Glutamatergic neuron (in vitro differentiated cells): ENCODE data around the gene TRDMT1. TPM values are rescaled to one million over a fixed set of nuclear protein-coding genes. Genes with fewer than 3 reads are reported as not detected.

ENCODE experiments used
- DNase-seq: peaks from one replicate; pipeline ENCODE4 v3.0.0; 2022
- H3K27ac Mint-ChIP-seq: one replicate; pipeline ENCODE4 v1.8.0; 2020; ENCODE audit warnings: mild to moderate bottlenecking, mixed read lengths, inconsistent platforms; ENCODE audit not compliant: unreplicated experiment
- H3K27me3 Mint-ChIP-seq: one replicate; pipeline ENCODE4 v1.8.0; 2020; ENCODE audit warnings: mild to moderate bottlenecking, moderate library complexity, mixed read lengths, inconsistent platforms; ENCODE audit not compliant: unreplicated experiment
- H3K36me3 Mint-ChIP-seq: one replicate; pipeline ENCODE4 v1.8.0; 2020; ENCODE audit warnings: mild to moderate bottlenecking, mixed read lengths, inconsistent platforms; ENCODE audit not compliant: unreplicated experiment
- H3K4me1 Mint-ChIP-seq: one replicate; pipeline ENCODE4 v1.8.0; 2020; ENCODE audit warnings: mild to moderate bottlenecking, low read depth, mixed read lengths, inconsistent platforms; ENCODE audit not compliant: unreplicated experiment
- H3K4me3 Mint-ChIP-seq: one replicate; pipeline ENCODE4 v1.8.0; 2020; ENCODE audit warnings: mild to moderate bottlenecking, mixed read lengths, inconsistent platforms; ENCODE audit not compliant: unreplicated experiment
- H3K9me3 Mint-ChIP-seq: one replicate; pipeline ENCODE4 v1.8.0; 2020; ENCODE audit warnings: mild to moderate bottlenecking, moderate library complexity, mixed read lengths, inconsistent platforms; ENCODE audit not compliant: unreplicated experiment
- total RNA-seq: library from RNA; stranded (reverse); fragmentation: NEBNext Ultra II Directional; extraction: Animal tissue kit (Norgen Biotek cat#: 25700); gene quantifications from one replicate; pipeline ENCODE4 v1.2.1, GENCODE V29; 2021; ENCODE audit not compliant: unreplicated experiment
- TF ChIP-seq, protein P1 (sequence below): fragments of 200-600 bp; sonication (generic); IDR thresholded peaks from one replicate; pipeline ENCODE4 v1.5.0; 2021; ENCODE audit not compliant: partially characterized antibody, unreplicated experiment

TRDMT1 gene
- total RNA-seq, 1 donor from 2014 or later: 8.9 TPM

DNA sequence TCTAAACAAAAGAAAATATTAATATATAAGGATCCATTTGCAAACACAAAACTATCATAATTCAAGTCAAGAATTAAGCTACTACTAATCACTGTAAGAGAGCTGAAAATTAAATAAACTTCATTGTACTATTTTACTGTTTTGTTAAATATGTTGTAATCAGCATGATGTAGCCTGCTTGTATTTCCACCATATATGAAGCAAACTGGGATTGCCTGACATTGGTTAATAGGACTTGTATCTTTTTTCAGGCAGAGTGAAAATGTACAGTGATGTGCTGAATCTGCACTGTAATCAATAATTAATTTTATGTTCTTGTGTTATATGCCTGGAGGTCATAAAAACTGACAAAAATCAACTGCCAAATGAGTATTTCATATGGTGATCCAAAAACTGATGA is 25.4 kb downstream of the TRDMT1 start:
- no peaks in the 10 kb centered on the region for H3K27me3 Mint-ChIP-seq
- TF ChIP-seq, protein P1, sequence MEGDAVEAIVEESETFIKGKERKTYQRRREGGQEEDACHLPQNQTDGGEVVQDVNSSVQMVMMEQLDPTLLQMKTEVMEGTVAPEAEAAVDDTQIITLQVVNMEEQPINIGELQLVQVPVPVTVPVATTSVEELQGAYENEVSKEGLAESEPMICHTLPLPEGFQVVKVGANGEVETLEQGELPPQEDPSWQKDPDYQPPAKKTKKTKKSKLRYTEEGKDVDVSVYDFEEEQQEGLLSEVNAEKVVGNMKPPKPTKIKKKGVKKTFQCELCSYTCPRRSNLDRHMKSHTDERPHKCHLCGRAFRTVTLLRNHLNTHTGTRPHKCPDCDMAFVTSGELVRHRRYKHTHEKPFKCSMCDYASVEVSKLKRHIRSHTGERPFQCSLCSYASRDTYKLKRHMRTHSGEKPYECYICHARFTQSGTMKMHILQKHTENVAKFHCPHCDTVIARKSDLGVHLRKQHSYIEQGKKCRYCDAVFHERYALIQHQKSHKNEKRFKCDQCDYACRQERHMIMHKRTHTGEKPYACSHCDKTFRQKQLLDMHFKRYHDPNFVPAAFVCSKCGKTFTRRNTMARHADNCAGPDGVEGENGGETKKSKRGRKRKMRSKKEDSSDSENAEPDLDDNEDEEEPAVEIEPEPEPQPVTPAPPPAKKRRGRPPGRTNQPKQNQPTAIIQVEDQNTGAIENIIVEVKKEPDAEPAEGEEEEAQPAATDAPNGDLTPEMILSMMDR: no peak
- H3K9me3 Mint-ChIP-seq: no peaks in the 10 kb centered on the region
- no peaks in the 10 kb centered on the region for H3K36me3 Mint-ChIP-seq
- DNase-seq: no peak
- no peak overlapping the region for H3K4me3 Mint-ChIP-seq
- H3K27ac Mint-ChIP-seq: no peak overlapping the region
- no peaks in the 10 kb centered on the region for H3K4me1 Mint-ChIP-seq

DNA sequence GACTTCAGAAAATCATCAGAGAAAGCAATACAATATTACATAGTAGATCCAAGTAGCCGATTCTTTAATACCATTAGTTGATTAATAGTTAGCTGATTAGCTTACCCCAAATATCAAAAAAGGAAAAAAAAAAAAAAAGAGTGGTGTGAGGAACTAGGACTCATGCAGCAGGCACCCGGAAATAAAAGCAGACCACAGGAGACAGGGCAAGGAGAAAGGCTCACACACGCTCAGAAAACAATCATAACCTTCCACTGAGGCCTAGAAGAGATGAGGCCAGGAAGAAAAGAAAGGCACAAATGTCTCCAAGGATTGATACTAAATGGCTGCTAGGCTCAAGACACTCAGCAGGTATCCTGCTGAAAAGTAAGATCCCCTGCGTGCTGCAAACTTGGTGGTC is 25.9 kb downstream of the TRDMT1 start:
- H3K36me3 Mint-ChIP-seq: no peaks in the 10 kb centered on the region

DNA sequence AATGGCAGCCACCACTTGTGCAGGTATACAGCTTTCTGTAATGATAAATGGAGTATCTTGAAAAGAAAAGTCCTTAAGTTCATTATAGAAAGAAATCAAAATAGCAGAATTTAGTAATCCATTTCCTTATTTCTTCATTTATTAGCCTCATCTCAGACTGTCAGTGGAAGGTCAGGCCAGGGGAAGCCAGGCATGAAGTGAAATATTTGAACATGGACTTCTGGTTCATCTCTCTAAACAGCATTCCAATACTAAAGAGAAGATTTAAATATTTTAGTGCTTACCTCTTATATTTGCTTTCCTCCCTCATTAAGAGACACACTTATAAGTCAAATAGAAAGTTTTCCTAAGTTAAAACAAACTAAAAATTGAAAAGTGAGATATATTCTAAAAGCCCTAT is 26.8 kb downstream of the TRDMT1 start:
- TF ChIP-seq, protein P1: no peak
- DNase-seq: no peak
- Mint-ChIP-seq H3K36me3 (no peaks in the 10 kb centered on the region), H3K27me3 (peaks cover 2% of the 10 kb centered on the region), H3K4me1 (no peaks in the 10 kb centered on the region), H3K9me3 (no peaks in the 10 kb centered on the region), H3K4me3 (no peak overlapping the region), H3K27ac (no peak overlapping the region)

More for the DNA sequence above, 25.9 kb downstream of the TRDMT1 start:
- Mint-ChIP-seq H3K4me1 (no peaks in the 10 kb centered on the region), H3K27me3 (peaks cover 2% of the 10 kb centered on the region), H3K27ac (peak overlapping the region; percentile 59), H3K4me3 (peak overlapping the region; percentile 39), H3K9me3 (no peaks in the 10 kb centered on the region)
- DNase-seq: no peak
- TF ChIP-seq, protein P1: no peak

DNA sequence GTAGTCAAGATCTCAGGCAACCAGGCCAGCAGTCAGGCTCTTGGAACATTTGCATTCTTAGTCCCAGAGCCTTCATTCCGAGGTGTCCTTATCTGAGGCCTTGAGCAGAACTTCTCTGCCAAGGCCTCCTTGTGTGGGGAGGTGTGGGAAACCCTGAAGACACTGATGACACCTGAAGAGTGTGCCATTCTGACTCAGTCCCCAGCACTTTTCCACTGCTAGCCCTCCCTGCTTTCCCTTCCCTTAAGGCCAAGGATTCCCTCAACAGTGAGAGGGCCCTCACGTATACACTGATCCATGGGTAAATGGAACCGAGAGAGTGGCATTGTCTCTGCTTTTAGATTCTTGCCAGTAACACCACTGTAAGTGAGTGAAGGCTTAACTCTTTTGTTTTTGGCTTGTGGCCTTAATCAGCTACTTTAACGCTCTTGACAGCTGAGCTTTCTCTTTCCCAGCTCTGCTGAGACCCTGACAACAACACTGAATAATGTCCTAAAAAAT is 30.3 kb downstream of the TRDMT1 start:
- H3K4me1 Mint-ChIP-seq: no peaks in the 10 kb centered on the region
- DNase-seq: no peak
- H3K4me3 Mint-ChIP-seq: no peak overlapping the region
- no peaks in the 10 kb centered on the region for H3K9me3 Mint-ChIP-seq
- peaks cover 2% of the 10 kb centered on the region for H3K27me3 Mint-ChIP-seq
- TF ChIP-seq, protein P1: no peak
- H3K27ac Mint-ChIP-seq: no peak overlapping the region
- no peaks in the 10 kb centered on the region for H3K36me3 Mint-ChIP-seq

DNA sequence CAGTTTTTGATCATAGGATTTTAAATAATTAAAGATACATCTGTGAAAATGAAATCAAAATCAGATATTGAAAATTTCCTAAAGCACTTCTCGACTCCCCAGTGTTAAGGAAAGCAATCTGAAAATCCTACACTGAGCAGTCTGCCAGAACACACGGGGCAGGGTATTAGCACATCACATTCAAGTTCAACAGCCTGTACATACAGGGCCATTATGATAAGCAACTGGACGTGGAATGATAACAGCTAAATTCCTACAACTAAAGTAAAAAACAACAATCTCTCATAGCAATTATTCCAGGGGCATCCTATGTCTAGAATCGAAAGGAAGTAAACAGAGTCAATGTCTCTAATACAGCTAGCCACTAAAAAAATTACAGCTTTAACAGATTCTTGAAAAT is 31.7 kb downstream of the TRDMT1 start:
- Mint-ChIP-seq H3K9me3 (no peaks in the 10 kb centered on the region), H3K4me1 (no peaks in the 10 kb centered on the region), H3K27me3 (peaks cover 2% of the 10 kb centered on the region), H3K4me3 (no peak overlapping the region), H3K36me3 (no peaks in the 10 kb centered on the region), H3K27ac (no peak overlapping the region)
- TF ChIP-seq, protein P1: no peak
- no peak for DNase-seq
